Measurements from ENCODE around the gene PDE4A.

DNA sequence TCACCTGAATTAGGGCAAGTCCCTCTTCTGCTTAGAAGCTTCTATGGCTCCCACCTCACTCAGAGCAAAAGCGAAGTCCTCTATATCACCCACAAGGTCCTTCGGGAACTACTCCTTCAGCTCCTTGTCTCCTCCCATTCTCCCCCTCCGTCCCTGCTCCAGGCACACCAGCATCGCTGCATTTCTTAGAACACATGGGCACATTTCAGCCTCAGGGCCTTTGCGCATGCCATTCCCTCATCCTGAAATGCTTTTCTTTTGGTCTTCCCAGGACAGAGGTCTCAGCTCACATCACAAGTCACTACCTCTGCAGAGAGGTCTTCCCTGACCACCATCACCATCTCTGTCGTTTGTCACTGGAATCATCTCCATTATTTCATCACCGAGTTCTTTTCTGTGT, 92.9 kb downstream of the PDE4A start:
- TF ChIP-seq, protein P1, sequence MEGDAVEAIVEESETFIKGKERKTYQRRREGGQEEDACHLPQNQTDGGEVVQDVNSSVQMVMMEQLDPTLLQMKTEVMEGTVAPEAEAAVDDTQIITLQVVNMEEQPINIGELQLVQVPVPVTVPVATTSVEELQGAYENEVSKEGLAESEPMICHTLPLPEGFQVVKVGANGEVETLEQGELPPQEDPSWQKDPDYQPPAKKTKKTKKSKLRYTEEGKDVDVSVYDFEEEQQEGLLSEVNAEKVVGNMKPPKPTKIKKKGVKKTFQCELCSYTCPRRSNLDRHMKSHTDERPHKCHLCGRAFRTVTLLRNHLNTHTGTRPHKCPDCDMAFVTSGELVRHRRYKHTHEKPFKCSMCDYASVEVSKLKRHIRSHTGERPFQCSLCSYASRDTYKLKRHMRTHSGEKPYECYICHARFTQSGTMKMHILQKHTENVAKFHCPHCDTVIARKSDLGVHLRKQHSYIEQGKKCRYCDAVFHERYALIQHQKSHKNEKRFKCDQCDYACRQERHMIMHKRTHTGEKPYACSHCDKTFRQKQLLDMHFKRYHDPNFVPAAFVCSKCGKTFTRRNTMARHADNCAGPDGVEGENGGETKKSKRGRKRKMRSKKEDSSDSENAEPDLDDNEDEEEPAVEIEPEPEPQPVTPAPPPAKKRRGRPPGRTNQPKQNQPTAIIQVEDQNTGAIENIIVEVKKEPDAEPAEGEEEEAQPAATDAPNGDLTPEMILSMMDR (conservative IDR thresholded peaks at IDR 0.05), result no peak
- TF ChIP-seq EZH2 (IDR thresholded peaks at IDR 0.05; ENCODE audit: low read depth), result no peak

All from PC-9 (cell line).